Activated CD8-positive, alpha-beta memory T cell treated with anti-CD3 and anti-CD28 coated beads, Interleukin-2, amount 50 U/mL, for 24 hours (primary cell): Measurements from ENCODE around the gene PSMD1.
"Not testable (repeated sequence)": the region's sequence is repeated elsewhere in the genome, so short reads cannot be mapped to it uniquely, and the experiment has no call there.

Experiments
- DNase-seq: peaks from one replicate; pipeline ENCODE4 v3.0.0-alpha.2; 2020; ENCODE audit errors: extremely low read depth

PSMD1 gene

GRCh38 chr2:231159306-231159705 lies 102.6 kb downstream of the PSMD1 start:
- DNase-seq, result no peak

- DNase-seq, result no peak
These were observed 104.0 kb downstream of the PSMD1 start for GRCh38 chr2:231160701-231161100.

GRCh38 chr2:231161252-231161839 lies 104.7 kb downstream of the PSMD1 start:
- DNase-seq, result no peak

GRCh38 chr2:231161877-231162329 lies 105.2 kb downstream of the PSMD1 start:
- DNase-seq, result no peak

GRCh38 chr2:231163011-231163410 lies 106.3 kb downstream of the PSMD1 start:
- no peak for DNase-seq

GRCh38 chr2:231163414-231164095 lies 106.9 kb downstream of the PSMD1 start:
- no peak for DNase-seq

GRCh38 chr2:231167745-231168459 lies 111.2 kb downstream of the PSMD1 start:
- no peak for DNase-seq

- DNase-seq, result no peak
These were observed 111.9 kb downstream of the PSMD1 start for GRCh38 chr2:231168460-231169139.

GRCh38 chr2:231169488-231169887 lies 112.8 kb downstream of the PSMD1 start:
- no peak for DNase-seq

GRCh38 chr2:231170055-231170454 lies 113.4 kb downstream of the PSMD1 start:
- DNase-seq, result no peak

GRCh38 chr2:231172025-231172424 lies 115.4 kb downstream of the PSMD1 start:
- no peak for DNase-seq

GRCh38 chr2:231174211-231174651 lies 117.6 kb downstream of the PSMD1 start:
- no peak for DNase-seq

GRCh38 chr2:231176066-231176465 lies 119.4 kb downstream of the PSMD1 start:
- DNase-seq, result no peak

- no peak for DNase-seq
These were observed 120.7 kb downstream of the PSMD1 start for GRCh38 chr2:231177156-231178025.

GRCh38 chr2:231178805-231179204 lies 122.1 kb downstream of the PSMD1 start:
- DNase-seq, result not testable (repeated sequence)

GRCh38 chr2:231181860-231182512 lies 125.3 kb downstream of the PSMD1 start:
- DNase-seq, result no peak

GRCh38 chr2:231182513-231182899 lies 125.8 kb downstream of the PSMD1 start:
- DNase-seq, result no peak

- no peak for DNase-seq
These were observed 127.2 kb downstream of the PSMD1 start for GRCh38 chr2:231183851-231184250.

GRCh38 chr2:231184319-231184718 lies 127.7 kb downstream of the PSMD1 start:
- DNase-seq, result no peak

- DNase-seq, result no peak
These were observed 128.5 kb downstream of the PSMD1 start for GRCh38 chr2:231185050-231185725.
